NOMO-1 treated with DMSO at 0.1 percent for 48 hours (cell line): ENCODE data around the gene PHLPP1.
A peak's percentile ranks its signal among the peaks of the same experiment; 100 is the strongest.

Experiments
- DNase-seq: peaks from one replicate; lab custom pipeline; 2025; ENCODE audit not compliant: unreplicated experiment; lab: John Stamatoyannopoulos, UW

Gene PHLPP1

GRCh38 chr18:62717169-62717924 lies 2.0 kb downstream of the PHLPP1 start:
- DNase-seq, result peak; percentile 55

- no peak for DNase-seq
Measured at GRCh38 chr18:62717925-62718800, 2.8 kb downstream of the PHLPP1 start.

- DNase-seq, result no peak
Measured at GRCh38 chr18:62720048-62720447, 4.7 kb downstream of the PHLPP1 start.

GRCh38 chr18:62720766-62721613 lies 5.6 kb downstream of the PHLPP1 start:
- DNase-seq, result no peak

- no peak for DNase-seq
Measured at GRCh38 chr18:62721839-62722795, 6.8 kb downstream of the PHLPP1 start.

GRCh38 chr18:62723666-62724281 lies 8.4 kb downstream of the PHLPP1 start:
- no peak for DNase-seq

- DNase-seq, result no peak
Measured at GRCh38 chr18:62725896-62726295, 10.6 kb downstream of the PHLPP1 start.

GRCh38 chr18:62728254-62728653 lies 12.9 kb downstream of the PHLPP1 start:
- DNase-seq, result no peak

GRCh38 chr18:62729487-62730386 lies 14.4 kb downstream of the PHLPP1 start:
- DNase-seq, result no peak

- DNase-seq, result peak; percentile 91
Measured at GRCh38 chr18:62730941-62731340, 15.6 kb downstream of the PHLPP1 start.

GRCh38 chr18:62732617-62733016 lies 17.3 kb downstream of the PHLPP1 start:
- no peak for DNase-seq

GRCh38 chr18:62734290-62734689 lies 18.9 kb downstream of the PHLPP1 start:
- no peak for DNase-seq

- DNase-seq, result no peak
Measured at GRCh38 chr18:62735387-62735786, 20.0 kb downstream of the PHLPP1 start.

- no peak for DNase-seq
Measured at GRCh38 chr18:62736077-62736855, 20.9 kb downstream of the PHLPP1 start.

GRCh38 chr18:62737241-62737873 lies 22.0 kb downstream of the PHLPP1 start:
- DNase-seq, result no peak

GRCh38 chr18:62738639-62739038 lies 23.3 kb downstream of the PHLPP1 start:
- DNase-seq, result peak; percentile 44

- DNase-seq, result no peak
Measured at GRCh38 chr18:62739911-62740310, 24.6 kb downstream of the PHLPP1 start.
